LNCaP clone FGC (cell line): Measurements from ENCODE around the gene PAQR3.

ENCODE experiments used
- DNase-seq: peaks from one replicate; pipeline ENCODE4 v3.0.0-alpha.2; 2011; ENCODE audit warnings: low read depth
- H3K4me3 ChIP-seq: 2 replicates; pipeline ENCODE4 v1.5.1; 2011; ENCODE audit warnings: mild to moderate bottlenecking, low read depth, low read length, control low read depth
- TF ChIP-seq, protein P1 (sequence below): IDR thresholded peaks from 2 replicates; pipeline ENCODE4 v1.5.1; 2012; ENCODE audit warnings: mild to moderate bottlenecking; ENCODE audit not compliant: control insufficient read depth, insufficient read depth; ENCODE audit errors: extremely low read depth

Gene PAQR3

GRCh38 chr4:78936989-78937388 lies 2.2 kb downstream of the PAQR3 start:
- no peak for DNase-seq
- H3K4me3 ChIP-seq = no peak overlapping the region
- TF ChIP-seq, protein P1, sequence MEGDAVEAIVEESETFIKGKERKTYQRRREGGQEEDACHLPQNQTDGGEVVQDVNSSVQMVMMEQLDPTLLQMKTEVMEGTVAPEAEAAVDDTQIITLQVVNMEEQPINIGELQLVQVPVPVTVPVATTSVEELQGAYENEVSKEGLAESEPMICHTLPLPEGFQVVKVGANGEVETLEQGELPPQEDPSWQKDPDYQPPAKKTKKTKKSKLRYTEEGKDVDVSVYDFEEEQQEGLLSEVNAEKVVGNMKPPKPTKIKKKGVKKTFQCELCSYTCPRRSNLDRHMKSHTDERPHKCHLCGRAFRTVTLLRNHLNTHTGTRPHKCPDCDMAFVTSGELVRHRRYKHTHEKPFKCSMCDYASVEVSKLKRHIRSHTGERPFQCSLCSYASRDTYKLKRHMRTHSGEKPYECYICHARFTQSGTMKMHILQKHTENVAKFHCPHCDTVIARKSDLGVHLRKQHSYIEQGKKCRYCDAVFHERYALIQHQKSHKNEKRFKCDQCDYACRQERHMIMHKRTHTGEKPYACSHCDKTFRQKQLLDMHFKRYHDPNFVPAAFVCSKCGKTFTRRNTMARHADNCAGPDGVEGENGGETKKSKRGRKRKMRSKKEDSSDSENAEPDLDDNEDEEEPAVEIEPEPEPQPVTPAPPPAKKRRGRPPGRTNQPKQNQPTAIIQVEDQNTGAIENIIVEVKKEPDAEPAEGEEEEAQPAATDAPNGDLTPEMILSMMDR = no peak

- TF ChIP-seq, protein P1 = no peak
- DNase-seq = no peak
- H3K4me3 ChIP-seq = no peak overlapping the region
Measured at GRCh38 chr4:78930016-78930629, 9.1 kb downstream of the PAQR3 start.

GRCh38 chr4:78928835-78929234 lies 10.4 kb downstream of the PAQR3 start:
- DNase-seq = no peak
- TF ChIP-seq, protein P1 = no peak
- H3K4me3 ChIP-seq = no peak overlapping the region

DNA sequence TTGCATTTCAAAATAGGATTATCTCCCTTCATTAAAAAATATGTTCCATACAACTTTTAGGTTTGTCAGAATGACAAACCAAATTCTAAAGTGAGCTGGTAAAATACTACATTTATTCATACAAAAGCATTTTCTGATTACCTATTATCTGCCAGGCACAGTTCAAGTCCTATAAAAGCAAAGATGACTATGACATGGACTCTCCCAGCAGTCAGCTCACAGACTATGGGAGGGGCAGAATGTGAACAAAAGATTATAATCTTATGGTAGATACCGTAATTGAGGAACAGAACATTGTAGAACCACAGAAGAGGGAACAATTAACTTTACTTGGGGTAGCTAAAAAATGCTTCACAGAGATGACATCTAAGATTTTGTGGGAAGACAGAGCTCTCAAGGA lies 12.4 kb downstream of the PAQR3 start:
- no peak overlapping the region for H3K4me3 ChIP-seq
- TF ChIP-seq, protein P1 = no peak
- DNase-seq = no peak

DNA sequence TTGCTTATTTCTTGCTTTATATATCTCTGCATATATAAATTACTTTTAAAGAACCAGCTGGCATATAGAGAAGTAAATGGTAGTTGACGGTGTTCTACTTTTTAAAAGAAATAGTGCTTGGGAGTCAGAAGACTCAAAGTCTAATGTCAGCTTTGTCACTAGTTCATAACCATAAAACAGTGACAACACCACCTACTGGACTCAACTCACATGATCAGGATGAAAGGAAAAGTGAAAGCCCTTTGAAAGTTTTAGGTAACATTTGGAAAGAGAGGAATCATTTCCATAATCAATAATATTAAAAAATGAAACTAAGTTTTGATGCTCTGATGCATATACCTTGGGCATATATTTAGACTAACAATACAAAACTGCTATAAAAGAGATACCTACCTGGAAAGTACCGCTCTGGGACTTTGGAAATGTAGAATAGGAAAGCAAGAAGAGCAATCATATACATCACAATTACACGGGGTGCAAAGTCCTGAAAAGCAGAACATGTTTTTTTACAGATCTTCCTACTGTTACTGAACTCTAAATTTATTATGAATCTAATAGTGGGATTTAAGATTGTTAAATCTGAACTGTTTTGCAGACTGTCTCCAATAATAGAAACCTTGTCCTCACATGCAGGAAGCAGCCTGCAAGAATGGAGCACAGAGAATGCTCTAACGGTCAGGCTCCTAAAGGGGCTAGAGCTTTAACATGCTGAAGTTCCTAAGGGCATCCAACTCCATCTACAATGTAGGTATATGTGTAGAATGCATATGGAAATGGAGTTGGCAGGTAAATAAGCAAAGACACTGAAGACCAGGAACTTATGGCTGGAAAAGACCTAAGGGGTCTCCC lies 15.6 kb downstream of the PAQR3 start:
- TF ChIP-seq, protein P1 = peak; percentile 48
- no peak for DNase-seq
- H3K4me3 ChIP-seq = no peak overlapping the region

GRCh38 chr4:78922207-78922606 lies 17.0 kb downstream of the PAQR3 start:
- H3K4me3 ChIP-seq = no peak overlapping the region
- no peak for DNase-seq
- TF ChIP-seq, protein P1 = no peak
